ENCODE data around the gene EGFL8. TPM values are rescaled to one million over a fixed set of nuclear protein-coding genes. Genes with fewer than 3 reads are reported as not detected.

EGFL8 gene
- total RNA-seq, 2 donors from 2014 or later: 13.8 to 16.2 TPM

DNA sequence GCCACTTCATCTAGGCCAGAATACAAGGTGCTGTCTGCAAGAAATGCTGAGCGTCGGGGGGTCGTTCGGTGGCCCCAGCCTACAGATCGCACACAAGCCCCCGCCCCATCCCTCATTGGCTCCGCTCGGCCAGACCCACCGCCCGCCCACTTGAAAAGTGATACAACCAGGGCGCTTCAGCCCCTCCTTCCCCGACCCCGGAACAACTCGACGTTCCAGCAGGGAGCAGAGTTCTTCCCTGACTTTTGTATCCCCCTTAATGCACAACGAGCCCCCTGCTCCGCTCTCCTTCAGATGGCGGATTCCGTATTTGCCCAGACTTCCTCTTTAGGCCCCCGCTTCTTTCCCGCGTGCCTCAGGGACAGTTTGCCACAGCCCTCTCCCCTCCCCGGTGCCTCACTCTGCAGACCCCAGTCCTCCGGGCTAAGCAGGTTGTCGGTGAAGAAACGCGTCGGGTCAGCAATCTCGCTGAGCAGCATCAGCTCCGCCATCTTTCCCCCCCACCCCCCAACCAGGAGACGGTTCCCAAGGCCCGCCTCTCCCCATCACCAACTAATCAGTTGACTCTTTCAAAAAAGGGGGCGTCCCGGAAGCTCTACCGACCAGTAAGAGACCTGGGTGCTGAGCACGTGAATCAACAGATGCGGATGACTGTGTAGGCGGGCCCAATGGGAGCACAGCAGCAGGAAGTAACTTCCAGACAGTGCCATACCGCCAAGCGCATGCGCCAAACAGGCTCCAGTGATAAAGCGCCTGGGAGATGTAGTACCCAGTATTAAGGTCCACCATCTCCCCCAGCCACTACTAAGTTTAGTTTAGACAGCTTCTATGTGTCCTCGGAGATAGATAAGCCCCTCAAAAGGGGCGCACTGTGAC lies 36.4 kb upstream of the EGFL8 start, which contains the start of gene ATF6B:
Gene ATF6B, minus strand, starts transcription at position 530 of the 876 bp plus-strand sequence. Its CDS starts 39 bp downstream, at position 491.
- ATAC-seq (ENCODE audit: insufficient number of reproducible peaks, low FRiP score, low read depth): peak; percentile 96
- TF ChIP-seq, protein P1, sequence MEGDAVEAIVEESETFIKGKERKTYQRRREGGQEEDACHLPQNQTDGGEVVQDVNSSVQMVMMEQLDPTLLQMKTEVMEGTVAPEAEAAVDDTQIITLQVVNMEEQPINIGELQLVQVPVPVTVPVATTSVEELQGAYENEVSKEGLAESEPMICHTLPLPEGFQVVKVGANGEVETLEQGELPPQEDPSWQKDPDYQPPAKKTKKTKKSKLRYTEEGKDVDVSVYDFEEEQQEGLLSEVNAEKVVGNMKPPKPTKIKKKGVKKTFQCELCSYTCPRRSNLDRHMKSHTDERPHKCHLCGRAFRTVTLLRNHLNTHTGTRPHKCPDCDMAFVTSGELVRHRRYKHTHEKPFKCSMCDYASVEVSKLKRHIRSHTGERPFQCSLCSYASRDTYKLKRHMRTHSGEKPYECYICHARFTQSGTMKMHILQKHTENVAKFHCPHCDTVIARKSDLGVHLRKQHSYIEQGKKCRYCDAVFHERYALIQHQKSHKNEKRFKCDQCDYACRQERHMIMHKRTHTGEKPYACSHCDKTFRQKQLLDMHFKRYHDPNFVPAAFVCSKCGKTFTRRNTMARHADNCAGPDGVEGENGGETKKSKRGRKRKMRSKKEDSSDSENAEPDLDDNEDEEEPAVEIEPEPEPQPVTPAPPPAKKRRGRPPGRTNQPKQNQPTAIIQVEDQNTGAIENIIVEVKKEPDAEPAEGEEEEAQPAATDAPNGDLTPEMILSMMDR (IDR thresholded peaks at IDR 0.05): no peak
- peaks cover 19 to 32% of the 10 kb centered on the region in 2 donors for H3K4me1 ChIP-seq (ENCODE audit: control insufficient read depth in 1 of 2, low read depth in 2 of 2)

GRCh38 chr6:32128751-32129296 lies 35.6 kb upstream of the EGFL8 start:
- Histone ChIP-seq H3K4me3 (peak overlapping the region; percentile 90), H3K9me3 (no peaks in the 10 kb centered on the region), H3K36me3 (peaks cover 17% of the 10 kb centered on the region), H3K4me1 (ENCODE audit: control insufficient read depth in 1 of 2, low read depth in 2 of 2) (peaks cover 19 to 32% of the 10 kb centered on the region in 2 donors), H3K27me3 (replicated peaks; ENCODE audit: insufficient read depth) (no peaks in the 10 kb centered on the region), H3K27ac (peak overlapping the region; percentile 91 to 93)
- TF ChIP-seq, protein P1 (IDR thresholded peaks at IDR 0.05): no peak
- ATAC-seq (ENCODE audit: insufficient number of reproducible peaks, low FRiP score, low read depth): no peak
- no peak for DNase-seq (ENCODE audit: low spot score)

More for the DNA sequence above, 36.4 kb upstream of the EGFL8 start, which contains the start of gene ATF6B:
- peak; percentile 99 for DNase-seq (ENCODE audit: low spot score)
- H3K4me3 ChIP-seq: peak within 1 kb of the TSS; percentile 90
- no peaks in the 10 kb centered on the region for H3K9me3 ChIP-seq
- no peaks in the 10 kb centered on the region for H3K27me3 ChIP-seq (replicated peaks; ENCODE audit: insufficient read depth)
- peaks cover 17% of the 10 kb centered on the region for H3K36me3 ChIP-seq
- peak within 1 kb of the TSS; percentile 91 to 93 for H3K27ac ChIP-seq

DNA sequence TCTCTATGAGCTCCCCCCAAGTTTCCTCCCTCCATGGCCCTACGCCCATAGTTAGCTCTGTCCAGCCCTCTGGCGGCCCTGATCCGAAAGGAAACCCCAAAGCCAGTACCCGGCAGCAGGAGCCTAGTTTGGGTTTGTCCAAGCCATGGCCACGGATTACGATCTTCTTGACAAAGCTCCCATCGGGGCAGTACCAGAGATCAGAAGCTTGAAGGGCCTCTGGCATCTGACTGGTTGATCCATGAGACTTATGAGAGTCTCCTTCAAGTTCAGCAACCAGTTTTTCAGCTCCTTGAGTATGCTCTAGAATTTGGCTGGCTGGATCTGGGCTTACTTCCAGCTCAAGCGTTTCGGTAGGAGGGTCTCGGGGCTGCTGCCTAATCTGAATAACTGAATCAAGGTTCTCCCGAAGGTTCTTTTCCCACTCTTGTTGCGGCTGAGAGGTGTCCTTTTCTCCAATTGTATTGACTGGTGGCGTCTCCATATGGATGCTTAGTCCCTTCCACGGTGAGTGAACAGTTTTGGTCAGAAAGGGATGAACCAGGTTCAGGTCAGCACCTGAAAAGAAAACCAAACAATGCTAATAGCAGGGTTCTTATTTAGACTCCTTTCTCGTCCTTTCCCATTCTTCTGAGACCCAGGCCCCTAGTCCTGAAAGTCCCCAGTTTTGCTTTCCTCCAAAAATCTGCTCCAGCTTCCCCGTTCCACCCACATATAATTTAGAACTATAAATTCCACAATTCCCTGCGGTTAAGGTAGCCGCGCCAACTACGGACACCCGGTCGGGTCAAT lies 34.9 kb upstream of the EGFL8 start:
- H3K36me3 ChIP-seq: peaks cover 14% of the 10 kb centered on the region
- peaks cover 19 to 32% of the 10 kb centered on the region in 2 donors for H3K4me1 ChIP-seq (ENCODE audit: control insufficient read depth in 1 of 2, low read depth in 2 of 2)
- H3K27me3 ChIP-seq (replicated peaks; ENCODE audit: insufficient read depth): no peaks in the 10 kb centered on the region
- TF ChIP-seq, protein P1 (IDR thresholded peaks at IDR 0.05): no peak
- DNase-seq (ENCODE audit: low spot score) (no peak), ATAC-seq (ENCODE audit: insufficient number of reproducible peaks, low FRiP score, low read depth) (peak; percentile 13)
- H3K27ac ChIP-seq: peak overlapping the region; percentile 91 to 93
- peak overlapping the region; percentile 90 for H3K4me3 ChIP-seq
- no peaks in the 10 kb centered on the region for H3K9me3 ChIP-seq

DNA sequence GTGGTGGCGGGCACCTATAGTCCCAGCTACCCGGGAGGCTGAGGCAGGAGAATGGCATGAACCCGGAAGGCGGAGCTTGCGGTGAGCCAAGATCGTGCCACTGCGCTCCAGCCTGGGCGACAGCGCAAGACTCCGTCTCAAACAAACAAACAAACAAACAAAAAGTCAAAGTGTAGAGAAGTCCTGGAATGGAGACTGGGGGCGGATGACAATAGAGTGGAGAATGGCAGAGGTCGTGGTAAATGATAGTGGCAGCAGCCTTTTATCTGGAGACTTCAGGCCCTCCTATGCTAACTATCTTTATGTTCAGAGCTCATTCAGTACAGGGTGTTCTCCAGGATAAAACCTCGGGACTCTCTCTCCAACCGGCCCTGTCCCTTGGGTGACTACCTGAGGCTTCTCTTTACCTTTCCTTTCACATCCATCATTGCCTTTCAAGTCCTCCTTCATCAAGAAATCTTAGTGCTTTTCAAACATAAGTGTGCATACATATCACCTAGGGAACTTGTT lies 32.9 kb upstream of the EGFL8 start:
- H3K4me1 ChIP-seq (ENCODE audit: control insufficient read depth in 1 of 2, low read depth in 2 of 2): peaks cover 19 to 24% of the 10 kb centered on the region in 2 donors
- ATAC-seq (ENCODE audit: insufficient number of reproducible peaks, low FRiP score, low read depth): no peak
- no peak for DNase-seq (ENCODE audit: low spot score)
- no peak overlapping the region for H3K4me3 ChIP-seq
- H3K9me3 ChIP-seq: no peaks in the 10 kb centered on the region
- H3K27me3 ChIP-seq (replicated peaks; ENCODE audit: insufficient read depth): no peaks in the 10 kb centered on the region
- no peaks in the 10 kb centered on the region for H3K36me3 ChIP-seq
- no peak overlapping the region for H3K27ac ChIP-seq
- TF ChIP-seq, protein P1 (IDR thresholded peaks at IDR 0.05): no peak

Data from thoracic aorta (tissue), 2 donors.